Right ventricle myocardium inferior (tissue), 1 donor: ENCODE data around the gene RERE. TPM values are rescaled to one million over a fixed set of nuclear protein-coding genes. Genes with fewer than 3 reads are reported as not detected.

Source experiments
- ATAC-seq: fragments of 200-7000 bp; cut with Tn5 transposase; one replicate; pipeline ENCODE4 v1.9.1; 2020; ENCODE audit warnings: mild to moderate bottlenecking, moderate library complexity
- DNase-seq: peaks from one replicate; pipeline ENCODE4 v3.0.0; 2021; ENCODE audit errors: missing footprints
- intact Hi-C: fragments of 100-400 bp; cut with DNase I; formaldehyde crosslinking; loops from one replicate; pipeline ENCODE4 v1.11.0; 2022
- total RNA-seq: library from RNA; stranded (reverse); fragmentation: NEBNext Ultra II Directional; extraction: Animal tissue kit (Norgen Biotek cat#: 25700); gene quantifications from one replicate; pipeline ENCODE4 v1.2.1, GENCODE V29; 2021
- donor health status: DM: no; HTN: yes; CAD: no; lungs with severe emphysema.

The RERE gene
- total RNA-seq, 1 donor from 2014 or later, result 133 TPM

DNA sequence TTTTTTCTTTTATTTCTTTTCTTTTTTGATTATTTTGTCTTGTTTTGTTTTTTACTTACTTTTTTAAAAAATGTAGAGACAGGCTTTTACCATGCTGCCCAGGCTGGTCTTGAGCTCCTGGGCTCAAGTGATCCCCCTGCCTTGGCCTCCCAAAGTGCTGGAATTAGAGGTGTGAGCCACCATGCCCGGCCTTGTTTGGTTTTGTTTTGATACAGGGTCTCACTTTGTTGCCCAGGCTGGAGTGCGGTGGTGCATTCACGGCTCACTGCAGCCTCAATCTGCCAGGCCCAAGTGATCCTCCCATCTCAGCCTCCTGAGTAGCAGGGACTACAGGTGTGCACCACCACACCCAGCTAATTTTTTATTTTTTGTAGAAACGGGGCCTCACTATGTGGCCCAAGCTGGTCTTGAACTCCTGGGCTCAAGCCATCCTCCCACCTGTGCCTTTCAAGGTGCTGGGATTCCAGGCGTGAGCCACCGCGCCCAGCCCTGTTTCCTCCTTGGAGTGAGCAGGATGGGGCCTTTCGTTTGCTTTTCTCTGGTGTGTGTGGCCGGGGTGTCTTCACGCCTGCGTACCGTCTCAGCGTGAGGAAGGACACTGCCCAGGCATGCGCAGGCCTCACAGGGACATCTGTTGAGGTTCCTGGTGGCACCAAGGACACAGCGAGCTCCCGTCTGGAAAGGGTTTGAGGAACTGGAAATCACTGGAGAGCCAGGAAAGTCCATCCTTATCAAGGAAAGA is 484.0 kb downstream of the RERE start:
- peak; percentile 9 for DNase-seq
- no peak for ATAC-seq
- intact Hi-C loops, result no loop called here

- ATAC-seq (no peak), DNase-seq (peak; percentile 46)
- intact Hi-C loops, result no loop called here
These were observed 484.6 kb downstream of the RERE start for GRCh38 chr1:8332806-8333205.

- DNase-seq (peak; percentile 63), ATAC-seq (no peak)
- intact Hi-C loops, result no loop called here
These were observed 486.9 kb downstream of the RERE start for GRCh38 chr1:8330271-8331125.

DNA sequence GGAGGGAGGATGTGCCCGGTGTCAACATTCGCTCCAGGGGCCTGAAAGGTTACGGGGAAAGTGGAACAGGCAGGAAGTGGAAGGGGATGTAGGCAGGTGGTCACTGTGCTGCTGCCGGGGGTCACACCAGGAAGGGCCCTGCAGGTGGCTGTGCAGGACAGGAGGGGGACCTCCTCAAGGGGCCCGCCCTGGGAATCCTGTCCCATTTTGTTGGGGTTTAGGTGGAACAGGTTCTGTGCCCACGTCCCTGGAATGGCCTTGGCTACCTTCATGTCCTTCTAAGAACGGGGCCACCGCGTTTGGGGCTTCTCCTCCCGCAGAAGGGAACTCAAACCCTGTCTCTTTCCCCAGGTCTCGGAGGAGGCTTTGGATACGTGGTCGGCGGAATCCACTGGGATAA is 487.6 kb downstream of the RERE start:
- ATAC-seq, result no peak
- no peak for DNase-seq
- intact Hi-C loops, result no loop called here

DNA sequence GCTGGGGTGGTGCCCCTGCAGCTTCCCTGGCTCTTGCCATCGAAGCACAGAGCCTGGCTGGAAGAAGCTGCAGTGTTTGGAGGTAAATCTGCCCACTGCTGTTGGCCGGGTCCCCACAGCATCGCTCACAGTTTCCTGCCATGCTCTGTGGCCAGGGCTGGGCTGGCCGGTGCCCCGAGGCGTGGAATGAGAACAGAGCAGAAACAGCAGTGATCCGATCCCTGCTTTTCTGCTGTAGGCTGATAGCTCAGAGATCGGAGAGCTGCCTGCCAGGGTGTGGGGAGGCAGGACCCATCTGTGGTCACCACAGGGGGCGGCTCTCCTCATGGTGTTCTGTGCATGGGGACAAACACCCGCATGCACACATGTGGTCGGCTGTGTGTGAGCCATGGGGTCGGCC is 488.0 kb downstream of the RERE start:
- ATAC-seq, result no peak
- intact Hi-C loops, result no loop called here
- DNase-seq, result no peak

DNA sequence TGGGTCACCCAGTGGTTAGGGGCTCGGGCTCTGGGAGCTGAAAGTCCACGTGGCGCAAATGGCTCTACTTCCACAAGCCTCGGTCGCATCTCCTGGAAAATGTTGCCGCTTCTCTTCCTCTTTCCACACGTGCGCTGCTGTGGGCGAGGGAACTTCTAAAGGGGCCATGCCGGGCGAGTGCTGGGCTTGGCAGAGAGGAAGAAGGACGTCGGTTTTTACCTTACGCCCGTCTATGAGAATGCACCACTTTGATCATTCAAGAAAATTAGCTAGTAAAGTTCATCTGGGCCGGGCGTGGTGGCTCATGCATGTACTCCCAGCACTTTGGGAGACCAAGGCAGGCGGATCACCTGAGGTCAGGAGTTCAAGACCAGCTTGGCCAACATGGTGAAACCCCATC is 489.2 kb downstream of the RERE start:
- intact Hi-C loops, result no loop called here
- DNase-seq (no peak), ATAC-seq (no peak)

DNA sequence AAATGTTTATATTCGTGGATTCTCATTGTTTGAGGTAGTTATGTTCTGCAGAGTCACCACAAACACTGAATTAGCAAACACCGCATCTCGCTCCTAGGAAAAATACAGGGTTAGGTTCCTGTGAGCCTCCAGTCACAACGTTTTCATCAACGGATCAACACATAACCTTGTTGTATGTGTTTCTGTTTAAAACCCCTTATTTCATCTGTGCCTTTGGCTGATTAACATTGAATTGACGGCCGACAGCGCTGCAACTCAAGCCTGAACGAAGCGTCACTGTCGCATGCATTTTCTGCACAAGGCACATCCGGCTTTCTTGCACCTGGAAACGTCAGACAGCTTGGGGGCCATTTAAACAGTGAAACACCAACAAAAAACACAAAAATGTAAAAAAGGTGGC is 491.2 kb downstream of the RERE start:
- intact Hi-C loops, result no loop called here
- no peak for ATAC-seq
- no peak for DNase-seq

GRCh38 chr1:8325771-8326170 is 491.7 kb downstream of the RERE start:
- no peak for ATAC-seq
- intact Hi-C loops, result loop anchor here (2.0 kb wide), 1 partner anchor 21 kb away; no protein-coding TSS in a partner anchor
- DNase-seq, result no peak

DNA sequence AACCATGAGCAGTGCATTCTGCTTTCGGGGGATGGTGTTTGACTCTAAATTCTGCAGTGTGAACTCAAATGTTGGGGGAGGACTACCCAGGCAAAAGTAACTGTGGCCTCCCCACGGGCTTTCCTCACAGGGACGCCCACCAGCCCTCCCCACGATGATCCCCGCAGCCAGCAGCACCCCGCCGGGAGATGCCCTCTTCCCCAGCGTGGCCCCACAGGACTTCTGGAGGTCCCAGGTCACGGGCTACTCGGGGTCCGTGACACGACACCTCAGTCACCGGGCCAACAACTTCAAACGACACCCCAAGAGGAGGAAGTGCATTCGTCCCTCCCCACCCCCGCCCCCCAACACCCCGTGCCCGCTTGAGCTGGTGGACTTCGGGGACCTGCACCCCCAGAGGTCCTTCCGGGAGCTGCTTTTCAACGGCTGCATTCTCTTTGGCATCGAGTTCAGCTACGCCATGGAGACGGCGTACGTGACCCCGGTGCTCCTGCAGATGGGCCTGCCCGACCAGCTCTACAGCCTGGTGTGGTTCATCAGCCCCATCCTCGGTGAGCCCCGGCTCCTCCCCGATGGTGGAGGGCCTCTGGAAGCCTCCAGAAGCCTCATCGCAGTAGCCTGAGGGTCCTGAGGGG is 493.1 kb downstream of the RERE start:
- DNase-seq (no peak), ATAC-seq (no peak)
- intact Hi-C loops, result loop anchor here (2.0 kb wide), 1 partner anchor 23 kb away; no protein-coding TSS in a partner anchor

DNA sequence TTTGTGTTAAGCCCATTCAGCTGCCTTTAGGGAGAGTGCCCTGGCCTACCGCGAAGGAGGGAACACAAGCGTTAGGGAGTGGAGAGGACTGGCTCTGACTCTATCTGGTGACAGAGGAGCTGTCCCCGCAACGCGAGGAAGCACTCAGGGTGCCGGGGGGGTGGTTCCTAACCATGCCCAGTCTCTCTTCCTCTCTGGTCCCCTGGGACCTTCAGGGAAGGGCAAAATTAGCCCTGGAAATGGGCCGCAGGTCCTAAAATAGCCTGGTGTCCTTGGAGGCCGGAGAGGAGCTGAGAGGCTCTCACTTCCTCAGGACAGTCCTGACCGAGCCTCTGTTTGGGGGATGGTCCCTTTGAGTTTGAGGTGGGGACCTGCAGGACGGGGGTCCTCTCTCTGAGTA is 493.7 kb downstream of the RERE start:
- intact Hi-C loops, result loop anchor here (2.0 kb wide), 1 partner anchor 23 kb away; no protein-coding TSS in a partner anchor
- ATAC-seq (peak; percentile 90), DNase-seq (no peak)

DNA sequence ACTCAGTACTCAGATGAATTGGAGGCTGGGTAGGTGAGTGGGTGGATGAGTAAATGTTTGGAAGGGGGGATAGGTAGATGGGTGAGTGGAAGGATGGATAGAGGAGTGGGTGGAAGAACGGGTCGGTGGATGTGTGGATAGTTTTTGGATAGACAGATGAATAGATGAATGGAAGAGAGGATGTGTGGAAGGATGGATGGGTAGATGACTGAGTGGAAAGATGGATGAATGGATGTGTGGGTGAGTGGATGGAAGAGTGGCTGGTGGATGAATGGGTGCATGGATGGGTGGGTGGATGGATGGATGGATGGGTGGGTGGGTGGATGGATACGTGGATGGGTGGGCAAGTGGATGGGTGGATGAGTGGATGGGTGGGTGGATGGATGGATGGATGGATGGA is 495.8 kb downstream of the RERE start:
- DNase-seq, result no peak
- intact Hi-C loops, result no loop called here
- no peak for ATAC-seq

DNA sequence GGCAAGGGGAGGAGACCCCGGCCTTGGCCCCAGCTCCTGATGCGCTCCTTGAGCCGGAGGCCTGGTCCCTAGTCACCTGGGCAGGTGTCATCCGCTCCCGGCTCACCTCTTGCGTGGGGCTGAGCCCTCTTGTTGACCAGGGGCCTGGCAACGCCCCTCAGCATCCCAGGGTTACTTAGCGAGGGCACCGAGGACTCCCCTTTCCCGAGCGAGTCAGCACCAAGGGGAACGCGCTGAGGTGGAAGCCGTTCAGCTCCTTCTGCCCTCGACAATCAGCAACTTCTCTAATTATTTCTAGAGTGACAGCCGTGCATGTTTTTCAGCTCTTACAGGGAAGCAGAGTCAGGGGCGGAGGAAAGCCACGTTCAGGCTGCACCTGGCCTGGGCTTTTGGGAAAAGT is 499.0 kb downstream of the RERE start:
- no peak for ATAC-seq
- intact Hi-C loops, result loop anchor here (1.0 to 10.0 kb wide), 2 partner anchors 144 to 292 kb away; partner anchors contain the start of gene ERRFI1
- no peak for DNase-seq

DNA sequence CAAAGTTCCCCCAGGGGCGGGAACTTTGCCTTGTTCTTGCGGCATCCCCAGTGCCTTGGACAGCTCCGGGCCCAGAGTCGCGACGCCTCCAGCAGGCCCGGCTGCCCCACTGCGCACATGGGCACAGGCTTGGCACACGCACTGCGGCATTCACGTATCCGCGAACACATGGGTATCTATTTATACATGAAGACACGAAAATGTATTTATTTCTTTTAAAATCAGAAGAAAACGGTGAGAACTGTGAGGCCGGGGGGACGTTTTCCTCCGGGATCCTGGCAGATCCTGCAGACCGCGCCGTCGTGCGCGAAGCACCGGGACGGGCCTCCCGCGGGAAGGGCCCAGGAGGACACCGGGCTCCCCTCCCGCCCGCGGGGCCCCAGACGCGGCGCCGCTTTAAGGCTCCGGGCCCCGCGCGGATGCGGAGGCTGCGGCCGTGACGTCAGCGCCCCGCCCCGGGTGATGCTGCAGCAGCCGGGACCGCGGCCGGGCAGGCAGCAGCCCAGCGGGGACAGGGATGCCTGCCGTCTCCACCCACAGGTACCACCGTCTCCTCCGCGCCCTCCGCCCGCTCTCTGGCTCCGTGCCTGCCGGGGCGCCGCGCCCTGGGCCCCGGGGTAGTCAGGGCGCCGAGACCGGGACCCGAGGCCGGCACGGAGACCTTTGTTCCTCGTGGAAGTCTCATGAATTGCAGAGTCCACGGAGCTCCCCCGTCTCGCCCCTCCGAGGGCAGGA is 499.6 kb downstream of the RERE start, which contains the start of gene SLC45A1:
Gene SLC45A1 (plus strand): TSS at position 468 of the 735 bp plus-strand sequence. CDS start 6,216 bp downstream, outside the sequence.
- intact Hi-C loops, result loop anchor here (1.0 to 10.0 kb wide), 2 partner anchors 143 to 292 kb away; partner anchors contain the start of gene ERRFI1
- ATAC-seq, result peak; percentile 90

DNA sequence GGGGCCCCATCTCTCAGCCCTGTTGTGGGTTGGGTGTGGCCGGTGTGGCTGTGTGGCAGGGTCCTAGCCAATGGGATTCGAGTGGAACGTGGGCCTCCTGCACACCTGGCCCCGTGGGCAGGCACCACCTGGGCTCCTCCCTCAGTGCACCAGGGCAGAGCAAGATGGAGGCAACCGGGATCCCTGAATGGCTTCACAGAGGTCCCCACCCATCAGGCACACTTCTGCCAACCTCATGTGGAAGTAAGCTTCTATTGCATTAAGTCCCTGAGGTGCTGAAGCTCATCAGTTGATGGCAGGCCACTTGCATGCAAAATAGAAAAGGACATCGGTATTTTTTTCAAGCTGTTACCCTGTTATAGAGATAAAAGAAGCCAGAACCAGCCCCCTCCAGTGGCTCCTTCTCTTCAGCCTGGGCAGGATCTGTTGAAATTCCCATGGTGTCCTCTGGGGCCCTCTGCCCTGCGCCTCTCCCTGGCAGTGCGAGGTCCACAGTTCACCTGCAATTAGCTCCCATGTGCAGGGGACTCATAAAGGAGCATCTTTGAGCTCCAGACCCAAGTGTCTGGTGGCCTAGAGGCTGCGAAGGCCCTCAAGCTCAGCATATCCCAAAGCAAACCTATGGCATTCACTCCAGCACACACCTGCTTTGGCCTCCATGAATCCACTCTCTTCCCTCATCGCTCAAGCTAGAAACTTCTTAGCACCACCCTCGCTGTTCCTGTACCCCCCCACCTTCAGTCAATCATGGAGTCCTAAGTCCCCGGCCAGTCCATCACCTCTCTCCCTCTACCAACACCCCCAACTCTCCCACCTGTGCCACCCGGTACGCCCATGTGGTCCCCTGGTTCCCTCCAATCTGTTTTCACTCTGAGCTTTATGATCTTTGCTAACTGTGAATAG is 501.6 kb downstream of the RERE start:
- ATAC-seq (no peak), DNase-seq (no peak)
- intact Hi-C loops, result loop anchor here (10.0 kb wide), 1 partner anchor 141 kb away; no protein-coding TSS in a partner anchor

More for the DNA sequence above, 499.6 kb downstream of the RERE start, which contains the start of gene SLC45A1:
- peak; percentile 93 for DNase-seq

DNA sequence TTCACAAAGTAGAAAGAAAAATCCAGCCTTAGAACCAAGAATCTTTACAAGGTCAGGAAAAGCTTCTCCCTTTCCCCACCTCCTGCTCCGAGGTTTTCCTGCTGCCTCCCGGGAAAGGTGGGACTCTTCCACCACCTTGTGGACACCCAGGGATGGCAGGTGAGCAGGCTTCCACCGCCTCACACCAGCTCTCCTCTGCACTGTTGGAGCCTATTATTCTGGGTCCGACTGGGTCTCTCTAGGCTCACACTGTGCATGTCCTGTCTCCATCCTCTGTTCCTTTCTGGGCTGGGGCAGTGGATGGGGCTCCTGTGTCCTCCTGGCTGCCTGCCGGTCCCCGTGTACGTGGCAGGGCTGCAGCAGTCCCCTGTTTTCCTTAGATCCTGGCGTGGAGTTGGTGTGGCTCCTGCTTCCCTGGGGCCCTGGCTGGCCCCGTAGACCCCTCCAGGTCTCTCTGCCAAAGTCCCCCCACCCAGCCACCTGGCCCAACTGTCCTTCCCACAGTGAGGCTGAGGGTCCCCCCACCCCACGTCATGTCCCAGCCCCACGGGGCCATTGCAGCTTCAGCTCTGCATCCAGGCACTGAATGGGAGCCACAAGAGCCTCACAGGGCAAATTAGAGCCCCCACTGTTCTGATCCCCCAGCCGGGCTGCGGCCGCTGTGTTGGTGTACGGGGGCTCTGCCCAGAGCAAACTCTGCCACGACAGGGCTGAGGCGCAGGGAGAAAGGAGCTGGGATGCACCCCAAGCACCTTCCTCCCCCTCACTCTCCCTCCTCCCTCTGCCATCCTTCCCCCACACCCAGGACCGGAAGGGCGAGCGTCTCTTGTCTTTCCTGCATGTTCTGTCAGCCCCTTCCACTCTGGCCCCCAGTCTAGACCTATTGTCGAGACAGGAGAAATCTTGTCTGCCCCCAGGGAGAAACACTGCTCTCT is 502.8 kb downstream of the RERE start:
- ATAC-seq (peak; percentile 68), DNase-seq (peak; percentile 79)
- intact Hi-C loops, result loop anchor here (10.0 kb wide), 1 partner anchor 140 kb away; no protein-coding TSS in a partner anchor

GRCh38 chr1:8313231-8313630 is 504.2 kb downstream of the RERE start:
- no peak for ATAC-seq
- intact Hi-C loops, result loop anchor here (2.0 to 10.0 kb wide), 2 partner anchors 138 to 330 kb away; no protein-coding TSS in a partner anchor
- no peak for DNase-seq
